OCI-LY1 (cell line): ENCODE measurements around the gene JMJD8.

Source experiments
- H2AFZ ChIP-seq: fragments of 200-600 bp; sonication (generic), shearing (Covaris generic); 2 replicates; pipeline ENCODE4 v1.6.0; 2014; ENCODE audit warnings: antibody characterized with exemption, mild to moderate bottlenecking, low read length
- H3F3A ChIP-seq: fragments of 200-600 bp; sonication (generic), shearing (Covaris generic); 2 replicates; pipeline ENCODE4 v1.6.0; 2014; ENCODE audit warnings: mild to moderate bottlenecking, antibody characterized with exemption, low read length, moderate library complexity; ENCODE audit not compliant: insufficient read depth
- H3K27ac ChIP-seq: fragments of 200-600 bp; sonication (generic); 2 replicates; pipeline ENCODE4 v1.5.1; 2014; ENCODE audit warnings: low read length, mixed run types, mild to moderate bottlenecking, low read depth; ENCODE audit not compliant: poor library complexity, severe bottlenecking
- H3K27me3 ChIP-seq: fragments of 200-600 bp; sonication (generic); 2 replicates; pipeline ENCODE4 v1.6.0; 2014; ENCODE audit warnings: antibody characterized with exemption, mild to moderate bottlenecking, low read length, moderate library complexity; ENCODE audit not compliant: insufficient read depth
- H3K36me3 ChIP-seq: fragments of 200-600 bp; sonication (generic); 2 replicates; pipeline ENCODE4 v1.6.1; 2014; ENCODE audit warnings: mild to moderate bottlenecking, antibody characterized with exemption, low read length, moderate library complexity, mixed read lengths; ENCODE audit not compliant: insufficient read depth
- H3K4me1 ChIP-seq: fragments of 200-600 bp; sonication (generic); 2 replicates; pipeline ENCODE4 v1.5.1; 2014; ENCODE audit warnings: mild to moderate bottlenecking, low read length, moderate library complexity; ENCODE audit not compliant: insufficient read depth, severe bottlenecking
- H3K4me2 ChIP-seq: fragments of 200-600 bp; sonication (generic), shearing (Covaris generic); 2 replicates; pipeline ENCODE4 v1.6.1; 2014; ENCODE audit warnings: low read length
- H3K4me3 ChIP-seq: fragments of 200-600 bp; sonication (generic); 2 replicates; pipeline ENCODE4 v1.5.1; 2014; ENCODE audit warnings: low read length, low read depth, mild to moderate bottlenecking, mixed read lengths; ENCODE audit not compliant: poor library complexity, severe bottlenecking
- H3K79me2 ChIP-seq: fragments of 200-600 bp; shearing (Covaris generic); 2 replicates; pipeline ENCODE4 v1.6.1; 2016; ENCODE audit warnings: mixed run types, low read length, mixed read lengths; ENCODE audit not compliant: insufficient read depth
- H3K9ac ChIP-seq: fragments of 200-600 bp; sonication (generic), shearing (Covaris generic); 2 replicates; pipeline ENCODE4 v1.6.1; 2014; ENCODE audit warnings: mild to moderate bottlenecking, low read length, mixed read lengths
- H3K9me2 ChIP-seq: fragments of 200-600 bp; sonication (generic), shearing (Covaris generic); 2 replicates; pipeline ENCODE4 v1.6.1; 2014; ENCODE audit warnings: low read depth, mild to moderate bottlenecking, low read length, mixed read lengths
- H3K9me3 ChIP-seq: fragments of 200-600 bp; shearing (Covaris generic); 2 replicates; pipeline ENCODE4 v1.6.1; 2014; ENCODE audit warnings: low read length, mixed read lengths
- H4K20me1 ChIP-seq: fragments of 200-600 bp; sonication (generic), shearing (Covaris generic); 2 replicates; pipeline ENCODE4 v1.6.0; 2016; ENCODE audit warnings: mild to moderate bottlenecking, low read length; ENCODE audit not compliant: insufficient read depth
- CTCF ChIP-seq: fragments of 200-600 bp; sonication (generic), shearing (Covaris generic); IDR thresholded peaks from 2 replicates; pipeline ENCODE4 v1.5.1; 2017; ENCODE audit warnings: mild to moderate bottlenecking, antibody characterized with exemption, low read length, moderate library complexity, mixed read lengths
- EZH2 ChIP-seq: fragments of 200-600 bp; sonication (generic), shearing (Covaris generic); IDR thresholded peaks from 2 replicates; pipeline ENCODE4 v1.8.0; 2017; ENCODE audit warnings: borderline replicate concordance, mixed run types, mild to moderate bottlenecking, antibody characterized with exemption, low read length, moderate library complexity, mixed read lengths

Gene JMJD8

GRCh38 chr16:708959-709358, 24.8 kb upstream of the JMJD8 start:
- H3K27me3 ChIP-seq, result peaks cover 8% of the 10 kb centered on the region; the same call in 1 of the 2 replicates
- TF ChIP-seq EZH2, result no peak
- TF ChIP-seq CTCF, result no peak
- no peaks in the 10 kb centered on the region for H3K36me3 ChIP-seq

GRCh38 chr16:708019-708418, 23.9 kb upstream of the JMJD8 start:
- H3K4me1 ChIP-seq, result no peaks in the 10 kb centered on the region
- H3K9ac ChIP-seq, result no peak overlapping the region
- no peaks in the 10 kb centered on the region for H4K20me1 ChIP-seq
- H2AFZ ChIP-seq, result no peak overlapping the region
- H3K9me2 ChIP-seq, result no peaks in the 10 kb centered on the region
- H3K27me3 ChIP-seq, result peaks cover 8% of the 10 kb centered on the region; the same call in 1 of the 2 replicates
- no peak overlapping the region for H3K27ac ChIP-seq
- H3K79me2 ChIP-seq, result no peaks in the 10 kb centered on the region
- H3F3A ChIP-seq, result no peaks in the 10 kb centered on the region
- H3K4me3 ChIP-seq, result no peak overlapping the region
- no peaks in the 10 kb centered on the region for H3K36me3 ChIP-seq
- no peak overlapping the region for H3K4me2 ChIP-seq
- no peaks in the 10 kb centered on the region for H3K9me3 ChIP-seq
- no peak for TF ChIP-seq CTCF
- no peak for TF ChIP-seq EZH2

More at GRCh38 chr16:708959-709358, 24.8 kb upstream of the JMJD8 start:
- Histone ChIP-seq H2AFZ (no peak overlapping the region), H3K4me1 (no peaks in the 10 kb centered on the region), H3K4me2 (no peak overlapping the region), H3K4me3 (no peak overlapping the region), H3F3A (no peaks in the 10 kb centered on the region), H3K79me2 (no peaks in the 10 kb centered on the region), H3K9me3 (no peaks in the 10 kb centered on the region), H4K20me1 (no peaks in the 10 kb centered on the region), H3K27ac (no peak overlapping the region), H3K9me2 (no peaks in the 10 kb centered on the region), H3K9ac (no peak overlapping the region)

GRCh38 chr16:707062-707538, 23.0 kb upstream of the JMJD8 start:
- Histone ChIP-seq H3K36me3 (no peaks in the 10 kb centered on the region), H3K9me2 (no peaks in the 10 kb centered on the region), H3K9ac (no peak overlapping the region), H3K4me1 (no peaks in the 10 kb centered on the region), H3K4me2 (no peak overlapping the region), H3K27ac (no peak overlapping the region), H3K79me2 (no peaks in the 10 kb centered on the region), H3K9me3 (no peaks in the 10 kb centered on the region), H3K4me3 (no peak overlapping the region), H4K20me1 (no peaks in the 10 kb centered on the region), H3K27me3 (peaks cover 8% of the 10 kb centered on the region; the same call in 1 of the 2 replicates), H2AFZ (no peak overlapping the region), H3F3A (no peaks in the 10 kb centered on the region)
- TF ChIP-seq CTCF (no peak), EZH2 (no peak)
